ENCODE data around the gene MBNL2.

The MBNL2 gene

DNA sequence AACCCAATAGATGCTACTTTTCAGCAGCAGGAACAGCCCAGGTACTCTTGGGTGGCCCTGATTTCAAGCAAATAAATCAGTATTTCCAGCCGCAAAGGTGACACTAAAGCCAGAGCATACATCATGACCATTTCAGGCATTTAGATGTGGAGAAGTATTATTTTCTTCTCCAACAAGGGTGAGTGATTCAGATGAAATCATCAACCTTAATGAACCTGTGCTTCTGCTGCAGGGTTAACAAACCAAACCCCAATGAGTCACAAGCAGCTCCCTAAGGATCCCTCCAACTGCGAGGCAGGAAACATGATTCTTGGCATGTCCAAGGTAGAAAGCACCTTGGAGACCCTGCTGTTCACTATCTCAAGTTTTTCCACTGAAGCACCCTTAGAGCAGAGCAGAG lies 32.7 kb downstream of the MBNL2 start:
- Histone ChIP-seq H3K79me2 (ENCODE audit: insufficient read depth, low read depth) (no peaks in the 10 kb centered on the region), H3K36me3 (ENCODE audit: insufficient read depth) (no peaks in the 10 kb centered on the region), H3K27ac (no peak overlapping the region), H2AFZ (ENCODE audit: low read depth) (no peak overlapping the region), H3K27me3 (ENCODE audit: insufficient read depth, low read depth) (no peaks in the 10 kb centered on the region), H3K4me1 (ENCODE audit: low read depth, poor library complexity, severe bottlenecking) (no peaks in the 10 kb centered on the region), H3K9ac (no peak overlapping the region), H3K4me2 (no peak overlapping the region), H3K4me3 (IDR thresholded peaks at IDR 0.05; ENCODE audit: insufficient read depth, low read depth, low read length) (no peak overlapping the region), H4K20me1 (ENCODE audit: insufficient read depth) (no peaks in the 10 kb centered on the region)
- TF ChIP-seq, protein P1, sequence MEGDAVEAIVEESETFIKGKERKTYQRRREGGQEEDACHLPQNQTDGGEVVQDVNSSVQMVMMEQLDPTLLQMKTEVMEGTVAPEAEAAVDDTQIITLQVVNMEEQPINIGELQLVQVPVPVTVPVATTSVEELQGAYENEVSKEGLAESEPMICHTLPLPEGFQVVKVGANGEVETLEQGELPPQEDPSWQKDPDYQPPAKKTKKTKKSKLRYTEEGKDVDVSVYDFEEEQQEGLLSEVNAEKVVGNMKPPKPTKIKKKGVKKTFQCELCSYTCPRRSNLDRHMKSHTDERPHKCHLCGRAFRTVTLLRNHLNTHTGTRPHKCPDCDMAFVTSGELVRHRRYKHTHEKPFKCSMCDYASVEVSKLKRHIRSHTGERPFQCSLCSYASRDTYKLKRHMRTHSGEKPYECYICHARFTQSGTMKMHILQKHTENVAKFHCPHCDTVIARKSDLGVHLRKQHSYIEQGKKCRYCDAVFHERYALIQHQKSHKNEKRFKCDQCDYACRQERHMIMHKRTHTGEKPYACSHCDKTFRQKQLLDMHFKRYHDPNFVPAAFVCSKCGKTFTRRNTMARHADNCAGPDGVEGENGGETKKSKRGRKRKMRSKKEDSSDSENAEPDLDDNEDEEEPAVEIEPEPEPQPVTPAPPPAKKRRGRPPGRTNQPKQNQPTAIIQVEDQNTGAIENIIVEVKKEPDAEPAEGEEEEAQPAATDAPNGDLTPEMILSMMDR (conservative IDR thresholded peaks at IDR 0.05; ENCODE audit: low read depth, low read length), result no peak

DNA sequence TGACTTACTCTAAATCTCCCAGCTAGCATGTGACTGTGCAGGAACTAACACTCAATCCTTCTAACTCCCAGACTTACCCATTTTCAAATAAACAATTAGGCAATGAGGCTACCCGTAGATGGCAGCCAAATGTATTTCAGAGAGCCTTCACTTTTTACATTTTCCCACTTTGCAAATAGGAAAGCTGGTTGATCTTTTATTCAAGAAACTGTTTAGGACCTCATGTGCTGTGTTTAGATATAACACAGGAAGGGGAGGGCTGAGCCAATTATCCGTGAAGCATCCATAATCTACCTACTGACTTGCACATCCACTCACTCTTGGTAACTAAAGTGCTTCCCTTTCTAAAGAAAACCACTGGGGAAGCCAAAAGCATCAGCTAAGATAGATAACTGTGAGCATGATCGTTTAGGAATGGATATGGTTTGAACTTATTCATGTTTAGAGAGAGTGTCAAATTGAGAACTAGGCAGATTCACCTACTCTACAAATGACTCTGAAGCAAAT lies 33.4 kb downstream of the MBNL2 start:
- no peaks in the 10 kb centered on the region for H3K27me3 ChIP-seq (ENCODE audit: insufficient read depth, low read depth)
- no peak overlapping the region for H2AFZ ChIP-seq (ENCODE audit: low read depth)
- no peak overlapping the region for H3K4me2 ChIP-seq
- H3K79me2 ChIP-seq (ENCODE audit: insufficient read depth, low read depth), result no peaks in the 10 kb centered on the region
- no peaks in the 10 kb centered on the region for H4K20me1 ChIP-seq (ENCODE audit: insufficient read depth)
- H3K9ac ChIP-seq, result no peak overlapping the region
- no peaks in the 10 kb centered on the region for H3K36me3 ChIP-seq (ENCODE audit: insufficient read depth)
- no peak overlapping the region for H3K27ac ChIP-seq
- no peak overlapping the region for H3K4me3 ChIP-seq (IDR thresholded peaks at IDR 0.05; ENCODE audit: insufficient read depth, low read depth, low read length)
- no peaks in the 10 kb centered on the region for H3K4me1 ChIP-seq (ENCODE audit: low read depth, poor library complexity, severe bottlenecking)
- TF ChIP-seq, protein P1 (conservative IDR thresholded peaks at IDR 0.05; ENCODE audit: low read depth, low read length), result no peak

DNA sequence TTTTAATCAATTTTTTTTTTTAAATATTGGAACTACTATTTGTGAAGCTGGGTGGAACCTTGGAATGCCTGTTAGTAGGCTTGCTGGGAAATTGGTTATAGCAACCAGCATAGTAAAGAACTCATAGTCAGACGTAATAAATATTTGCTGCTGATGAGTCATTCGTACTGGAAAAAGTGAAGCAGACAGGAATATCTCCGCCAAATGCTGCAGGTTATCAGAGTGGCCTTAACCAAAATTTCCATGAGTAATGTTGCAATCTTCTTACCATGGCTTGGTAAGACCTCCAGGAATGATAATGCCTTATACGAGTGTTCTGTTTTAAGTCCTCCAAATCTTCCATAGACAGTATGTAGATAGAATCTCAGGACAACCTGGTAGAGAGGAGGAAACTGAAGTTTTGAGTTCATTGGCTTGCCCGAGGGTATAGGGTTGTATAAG lies 34.2 kb downstream of the MBNL2 start:
- H3K9ac ChIP-seq, result no peak overlapping the region
- no peaks in the 10 kb centered on the region for H4K20me1 ChIP-seq (ENCODE audit: insufficient read depth)
- no peaks in the 10 kb centered on the region for H3K36me3 ChIP-seq (ENCODE audit: insufficient read depth)
- no peak overlapping the region for H3K4me2 ChIP-seq
- no peak overlapping the region for H3K4me3 ChIP-seq (IDR thresholded peaks at IDR 0.05; ENCODE audit: insufficient read depth, low read depth, low read length)
- H3K27ac ChIP-seq, result no peak overlapping the region
- no peaks in the 10 kb centered on the region for H3K27me3 ChIP-seq (ENCODE audit: insufficient read depth, low read depth)
- TF ChIP-seq, protein P1 (conservative IDR thresholded peaks at IDR 0.05; ENCODE audit: low read depth, low read length), result no peak
- H2AFZ ChIP-seq (ENCODE audit: low read depth), result no peak overlapping the region
- no peaks in the 10 kb centered on the region for H3K79me2 ChIP-seq (ENCODE audit: insufficient read depth, low read depth)
- no peaks in the 10 kb centered on the region for H3K4me1 ChIP-seq (ENCODE audit: low read depth, poor library complexity, severe bottlenecking)

DNA sequence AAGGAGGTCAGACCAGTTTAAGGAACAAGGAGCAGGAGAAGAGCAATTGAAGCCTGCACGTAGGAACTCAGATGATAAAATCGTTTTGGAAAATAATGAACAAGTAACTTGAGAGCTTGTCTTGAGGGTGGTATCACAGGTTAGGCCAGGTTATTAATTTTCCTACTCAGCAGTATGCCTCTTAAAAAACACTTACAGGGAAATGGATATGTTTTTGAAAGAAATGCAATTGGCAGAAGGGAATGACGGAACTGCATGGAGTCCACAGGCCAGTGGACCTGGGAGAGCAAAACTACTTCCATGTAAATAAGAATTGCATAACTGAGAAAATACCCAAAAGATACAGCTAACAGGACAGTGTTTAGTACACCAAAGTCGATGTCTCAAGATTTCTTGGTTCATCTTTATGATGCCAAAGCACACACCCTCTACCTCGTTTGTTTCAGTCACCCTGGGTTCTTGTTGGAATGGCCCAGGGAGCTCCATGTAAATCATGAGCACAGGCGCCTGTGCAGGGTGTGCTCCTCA lies 35.2 kb downstream of the MBNL2 start:
- Histone ChIP-seq H3K4me1 (ENCODE audit: low read depth, poor library complexity, severe bottlenecking) (no peaks in the 10 kb centered on the region), H4K20me1 (ENCODE audit: insufficient read depth) (no peaks in the 10 kb centered on the region), H2AFZ (ENCODE audit: low read depth) (no peak overlapping the region), H3K9ac (no peak overlapping the region), H3K36me3 (ENCODE audit: insufficient read depth) (no peaks in the 10 kb centered on the region), H3K27me3 (ENCODE audit: insufficient read depth, low read depth) (no peaks in the 10 kb centered on the region), H3K4me3 (IDR thresholded peaks at IDR 0.05; ENCODE audit: insufficient read depth, low read depth, low read length) (no peak overlapping the region), H3K79me2 (ENCODE audit: insufficient read depth, low read depth) (no peaks in the 10 kb centered on the region), H3K27ac (no peak overlapping the region), H3K4me2 (no peak overlapping the region)
- TF ChIP-seq, protein P1 (conservative IDR thresholded peaks at IDR 0.05; ENCODE audit: low read depth, low read length), result no peak

Data from KMS-11 (cell line).